Nephron (organoid): ENCODE measurements around the gene SLC1A4.

Experiments
- H3K27ac Mint-ChIP-seq, 3 experiments: 2 replicates each; pipeline ENCODE4 v1.8.0; 2020; ENCODE audit warnings: mixed read lengths in 3 of 3, mild to moderate bottlenecking in 2 of 3, moderate library complexity in 1 of 3
- H3K27me3 Mint-ChIP-seq: 2 replicates; pipeline ENCODE4 v1.8.0; 2021; ENCODE audit warnings: low read depth, mild to moderate bottlenecking, moderate library complexity, mixed read lengths
- H3K36me3 Mint-ChIP-seq: 2 replicates; pipeline ENCODE4 v1.8.0; 2020; ENCODE audit warnings: low read depth, mixed read lengths
- H3K4me1 Mint-ChIP-seq: 2 replicates; pipeline ENCODE4 v1.8.0; 2020; ENCODE audit warnings: mixed read lengths
- H3K4me3 Mint-ChIP-seq, 3 experiments: 2 replicates each; pipeline ENCODE4 v1.8.0; 2020; ENCODE audit warnings: mild to moderate bottlenecking in 3 of 3, mixed read lengths in 3 of 3, moderate library complexity in 2 of 3
- H3K9me3 Mint-ChIP-seq: 2 replicates; pipeline ENCODE4 v1.8.0; 2020; ENCODE audit warnings: mixed read lengths
- TF ChIP-seq, protein P1 (sequence below), 3 experiments: fragments of 200-600 bp; sonication (generic); IDR thresholded peaks; one replicate each; pipeline ENCODE4 v1.5.0; 2021; ENCODE audit warnings: antibody characterized with exemption in 3 of 3; ENCODE audit not compliant: unreplicated experiment in 3 of 3

SLC1A4 gene

DNA sequence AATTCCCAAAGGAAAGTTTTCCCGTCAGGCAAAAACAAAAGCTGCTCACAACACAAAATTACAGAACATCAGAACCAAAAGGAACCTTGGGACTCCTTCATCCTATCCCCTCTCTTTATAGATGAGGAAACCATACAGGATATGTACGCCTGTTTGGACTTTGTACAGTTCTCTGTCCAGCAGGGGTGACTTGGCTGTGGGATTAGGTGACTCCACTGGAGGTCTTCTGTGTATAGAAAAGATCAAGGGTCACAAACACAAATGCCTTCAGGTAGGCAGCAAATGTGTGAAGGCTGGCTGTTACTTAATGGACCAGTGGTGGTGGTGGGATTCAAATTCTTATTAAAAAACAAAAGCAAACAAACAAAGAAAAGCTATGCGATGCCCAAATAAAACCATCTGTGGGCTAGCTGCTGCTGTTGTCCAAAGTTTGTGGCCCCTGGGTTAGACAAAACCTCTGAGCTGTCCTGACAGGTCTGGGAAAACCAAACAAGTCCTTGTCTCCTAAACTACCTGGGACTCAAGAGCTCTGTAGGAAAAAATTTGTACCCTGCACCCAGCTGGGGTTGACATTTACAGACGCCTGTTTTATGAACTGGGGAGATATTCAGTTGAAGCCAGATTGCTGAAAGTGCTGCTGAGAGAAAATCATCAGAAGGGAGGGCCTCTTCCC lies 65.7 kb downstream of the SLC1A4 start:
- no peaks in the 10 kb centered on the region for H3K27me3 Mint-ChIP-seq
- peaks cover 40% of the 10 kb centered on the region for H3K4me1 Mint-ChIP-seq
- H3K36me3 Mint-ChIP-seq = peaks cover 6% of the 10 kb centered on the region
- TF ChIP-seq, protein P1, sequence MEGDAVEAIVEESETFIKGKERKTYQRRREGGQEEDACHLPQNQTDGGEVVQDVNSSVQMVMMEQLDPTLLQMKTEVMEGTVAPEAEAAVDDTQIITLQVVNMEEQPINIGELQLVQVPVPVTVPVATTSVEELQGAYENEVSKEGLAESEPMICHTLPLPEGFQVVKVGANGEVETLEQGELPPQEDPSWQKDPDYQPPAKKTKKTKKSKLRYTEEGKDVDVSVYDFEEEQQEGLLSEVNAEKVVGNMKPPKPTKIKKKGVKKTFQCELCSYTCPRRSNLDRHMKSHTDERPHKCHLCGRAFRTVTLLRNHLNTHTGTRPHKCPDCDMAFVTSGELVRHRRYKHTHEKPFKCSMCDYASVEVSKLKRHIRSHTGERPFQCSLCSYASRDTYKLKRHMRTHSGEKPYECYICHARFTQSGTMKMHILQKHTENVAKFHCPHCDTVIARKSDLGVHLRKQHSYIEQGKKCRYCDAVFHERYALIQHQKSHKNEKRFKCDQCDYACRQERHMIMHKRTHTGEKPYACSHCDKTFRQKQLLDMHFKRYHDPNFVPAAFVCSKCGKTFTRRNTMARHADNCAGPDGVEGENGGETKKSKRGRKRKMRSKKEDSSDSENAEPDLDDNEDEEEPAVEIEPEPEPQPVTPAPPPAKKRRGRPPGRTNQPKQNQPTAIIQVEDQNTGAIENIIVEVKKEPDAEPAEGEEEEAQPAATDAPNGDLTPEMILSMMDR (IDR thresholded peaks at IDR 0.05; ENCODE audit: unreplicated experiment in 3 of 3) = no peak
- no peak overlapping the region for H3K27ac Mint-ChIP-seq
- H3K4me3 Mint-ChIP-seq = peak overlapping the region; percentile 96 to 99 (median 98)
- H3K9me3 Mint-ChIP-seq = no peaks in the 10 kb centered on the region

DNA sequence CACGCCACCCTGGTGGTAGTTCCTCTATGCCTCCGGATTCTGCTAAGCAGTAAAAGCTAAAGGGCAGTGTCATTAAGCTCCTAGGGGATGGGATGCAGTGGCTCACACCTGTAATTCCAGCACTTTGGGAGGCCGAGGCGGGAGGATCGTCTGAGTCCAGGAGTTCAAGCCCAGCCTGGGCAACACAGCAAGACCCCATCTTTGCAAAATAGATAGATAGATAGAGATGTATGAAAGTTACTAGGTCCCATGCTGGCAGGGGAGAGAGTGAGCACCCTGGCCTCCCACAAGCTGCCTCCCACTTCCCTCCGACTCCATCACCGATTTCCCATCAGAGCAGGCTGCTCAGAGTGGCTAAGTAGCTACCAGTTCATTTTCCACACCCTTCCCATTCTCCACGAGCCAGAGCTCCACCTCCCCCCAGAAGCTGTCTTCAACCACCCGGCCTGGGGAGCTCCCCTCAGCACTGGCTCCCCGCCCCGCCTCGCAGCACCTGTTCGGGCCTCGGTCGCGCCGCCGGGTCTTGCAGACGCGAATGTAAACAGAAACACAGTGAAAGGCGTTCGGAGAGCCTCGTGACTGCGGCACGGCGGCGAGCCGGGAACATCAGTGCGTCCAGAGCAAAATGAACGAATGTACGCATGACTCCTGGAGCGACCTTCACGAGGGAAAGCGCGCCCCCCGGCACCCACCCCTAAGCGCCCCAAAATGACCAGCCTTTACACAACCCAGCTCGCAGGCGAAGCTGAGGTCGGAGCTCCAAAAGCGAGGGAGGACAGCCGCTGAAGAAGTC lies 66.4 kb downstream of the SLC1A4 start:
- no peaks in the 10 kb centered on the region for H3K9me3 Mint-ChIP-seq
- H3K27me3 Mint-ChIP-seq = no peaks in the 10 kb centered on the region
- H3K4me3 Mint-ChIP-seq = peak overlapping the region; percentile 96 to 99 (median 98)
- H3K4me1 Mint-ChIP-seq = peaks cover 44% of the 10 kb centered on the region
- peak overlapping the region; percentile 37 to 82 (median 81) for H3K27ac Mint-ChIP-seq
- TF ChIP-seq, protein P1 (IDR thresholded peaks at IDR 0.05; ENCODE audit: unreplicated experiment in 3 of 3) = no peak
- peaks cover 6% of the 10 kb centered on the region for H3K36me3 Mint-ChIP-seq

DNA sequence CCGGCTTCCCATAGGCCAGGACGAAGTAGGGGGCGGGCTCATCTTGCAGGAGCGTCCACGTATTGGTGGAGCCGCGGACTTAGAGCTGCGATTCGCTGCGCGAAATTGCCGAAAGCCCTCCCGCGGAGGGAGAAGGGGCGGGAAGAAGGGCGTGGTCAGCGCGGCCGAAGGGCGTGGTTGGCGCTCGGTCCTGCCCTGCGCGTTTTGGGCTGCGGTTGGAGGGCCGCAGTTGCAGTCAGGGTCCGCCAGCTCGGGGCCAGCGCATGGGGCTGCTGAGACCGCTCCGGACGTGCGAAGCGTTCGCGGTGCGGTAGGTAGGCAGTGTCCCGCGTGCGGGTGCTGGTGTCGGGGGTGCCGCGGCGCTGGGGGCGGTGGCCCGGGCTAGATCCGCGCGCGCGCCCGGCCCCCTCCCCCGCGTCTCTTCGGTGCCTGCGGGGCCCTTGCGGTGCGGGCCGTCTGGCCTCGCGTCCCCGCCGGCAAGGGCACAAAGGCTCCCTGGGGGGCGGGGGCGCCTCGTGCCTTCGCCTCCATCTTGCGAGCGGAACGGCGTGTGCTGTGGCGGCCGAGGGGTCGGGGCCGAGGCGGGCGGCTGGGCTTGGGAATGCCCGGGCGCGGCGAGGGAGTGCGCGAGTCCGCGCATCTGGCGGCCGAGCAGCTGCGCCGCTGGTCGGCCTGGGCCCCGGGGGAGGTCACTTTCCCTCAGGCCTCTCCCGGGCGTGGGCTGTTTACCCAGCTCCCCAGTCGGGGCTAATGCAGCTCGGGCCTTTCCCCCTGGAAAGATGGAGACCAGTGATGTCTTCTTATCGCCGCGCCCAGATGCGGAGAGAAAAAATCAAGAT lies 67.2 kb downstream of the SLC1A4 start, which contains the start of gene CEP68:
TSS of gene CEP68 (plus strand) at position 202 of the 839 bp plus-strand sequence. CDS start 13,029 bp downstream, outside the sequence.
- H3K27ac Mint-ChIP-seq = peak within 1 kb of the TSS; percentile 82 to 85 (median 83)
- no peaks in the 10 kb centered on the region for H3K9me3 Mint-ChIP-seq
- H3K4me1 Mint-ChIP-seq = peaks cover 48% of the 10 kb centered on the region
- no peaks in the 10 kb centered on the region for H3K27me3 Mint-ChIP-seq
- peak within 1 kb of the TSS; percentile 96 to 99 (median 98) for H3K4me3 Mint-ChIP-seq
- H3K36me3 Mint-ChIP-seq = peaks cover 6% of the 10 kb centered on the region
- TF ChIP-seq, protein P1 (IDR thresholded peaks at IDR 0.05; ENCODE audit: unreplicated experiment in 3 of 3) = no peak

DNA sequence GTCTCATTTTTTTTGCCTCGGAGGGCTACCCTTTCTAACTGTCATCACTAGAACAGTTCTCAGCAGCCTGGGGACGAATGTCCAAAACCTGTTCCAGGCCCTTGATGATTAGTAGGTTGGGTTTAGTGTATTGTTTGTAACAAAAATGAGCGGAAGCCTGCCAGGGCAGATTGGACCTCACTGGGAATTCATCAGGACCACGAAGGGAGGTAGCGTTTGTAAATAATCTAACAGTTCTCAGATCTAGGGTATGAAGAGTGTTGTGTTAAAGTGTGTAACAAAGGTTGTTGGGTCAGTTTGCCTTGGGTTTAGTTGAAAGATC lies 67.8 kb downstream of the SLC1A4 start:
- Mint-ChIP-seq H3K27ac (peak overlapping the region; percentile 82 to 85 (median 83)), H3K9me3 (no peaks in the 10 kb centered on the region), H3K36me3 (peaks cover 1% of the 10 kb centered on the region), H3K4me3 (peak overlapping the region; percentile 87 to 92 (median 90)), H3K4me1 (peaks cover 53% of the 10 kb centered on the region), H3K27me3 (no peaks in the 10 kb centered on the region)
- TF ChIP-seq, protein P1 (IDR thresholded peaks at IDR 0.05; ENCODE audit: unreplicated experiment in 3 of 3) = no peak

DNA sequence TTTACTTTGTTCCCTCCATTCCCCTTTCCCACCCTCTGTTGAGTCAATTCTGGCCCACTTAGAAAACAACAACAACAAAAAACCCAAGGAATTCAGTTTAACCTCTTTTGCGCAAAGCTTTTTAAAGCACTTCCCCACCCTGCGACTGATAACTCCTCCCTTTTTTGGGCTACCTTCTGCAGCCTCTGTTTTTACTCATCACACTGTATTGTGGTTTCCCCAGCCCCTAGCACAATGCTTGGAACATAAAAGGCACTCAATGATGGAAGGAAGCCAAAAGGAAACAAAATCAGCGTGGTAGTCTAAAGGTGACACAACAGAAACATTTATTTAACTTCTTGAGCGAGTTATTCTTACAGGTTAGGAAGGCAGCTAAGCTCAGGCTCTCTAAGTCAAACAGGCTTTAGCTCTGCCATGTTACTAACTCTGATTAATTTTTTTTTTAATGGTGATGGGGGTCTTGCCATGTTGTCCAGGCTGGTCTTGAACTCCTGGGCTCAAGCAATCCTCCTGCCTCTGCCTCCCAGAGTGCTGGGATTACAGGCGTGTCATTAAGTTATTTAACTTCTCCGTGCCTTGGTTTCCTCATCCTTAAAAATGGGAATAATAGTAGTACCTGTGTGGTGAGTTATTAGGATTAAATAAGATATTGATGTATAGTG lies 68.3 kb downstream of the SLC1A4 start:
- no peaks in the 10 kb centered on the region for H3K9me3 Mint-ChIP-seq
- TF ChIP-seq, protein P1 (IDR thresholded peaks at IDR 0.05; ENCODE audit: unreplicated experiment in 3 of 3) = no peak
- no peaks in the 10 kb centered on the region for H3K36me3 Mint-ChIP-seq
- H3K4me3 Mint-ChIP-seq = peak overlapping the region; percentile 87 to 92 (median 90)
- H3K27me3 Mint-ChIP-seq = no peaks in the 10 kb centered on the region
- peak overlapping the region; percentile 82 to 85 (median 83) for H3K27ac Mint-ChIP-seq
- H3K4me1 Mint-ChIP-seq = peaks cover 54% of the 10 kb centered on the region
